NCI-H226 (cell line): ENCODE measurements around the gene PTPRT.

Experiments used
- DNase-seq: peaks from one replicate; pipeline ENCODE4 v3.0.0-alpha.2; 2015

The PTPRT gene

GRCh38 chr20:42604998-42605956, 584.4 kb downstream of the PTPRT start:
- DNase-seq = no peak

GRCh38 chr20:42603655-42604054, 586.1 kb downstream of the PTPRT start:
- no peak for DNase-seq

GRCh38 chr20:42598581-42598980, 591.1 kb downstream of the PTPRT start:
- no peak for DNase-seq

GRCh38 chr20:42595625-42596024, 594.1 kb downstream of the PTPRT start:
- DNase-seq = no peak

DNA sequence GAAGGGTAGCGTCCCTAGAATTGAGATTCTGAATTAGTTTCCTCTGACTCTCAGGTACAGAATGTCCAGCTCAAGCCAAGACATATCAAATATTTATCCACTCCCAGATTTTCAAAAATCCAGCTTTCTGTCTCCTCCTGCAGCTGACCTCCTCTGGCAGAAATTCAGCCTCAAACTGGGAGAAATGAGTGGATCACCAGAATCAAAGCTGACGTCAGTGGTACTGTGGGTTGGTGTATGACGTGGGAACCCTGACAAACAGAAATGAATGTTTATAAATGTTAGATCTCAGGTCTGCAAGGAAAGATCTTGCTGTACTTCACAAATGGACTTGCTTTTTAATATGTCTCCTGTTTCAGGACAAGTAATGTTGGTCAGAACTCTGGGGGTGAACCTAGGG, 595.0 kb downstream of the PTPRT start:
- DNase-seq = no peak

- no peak for DNase-seq
These were observed 595.7 kb downstream of the PTPRT start for GRCh38 chr20:42594011-42594410.

DNA sequence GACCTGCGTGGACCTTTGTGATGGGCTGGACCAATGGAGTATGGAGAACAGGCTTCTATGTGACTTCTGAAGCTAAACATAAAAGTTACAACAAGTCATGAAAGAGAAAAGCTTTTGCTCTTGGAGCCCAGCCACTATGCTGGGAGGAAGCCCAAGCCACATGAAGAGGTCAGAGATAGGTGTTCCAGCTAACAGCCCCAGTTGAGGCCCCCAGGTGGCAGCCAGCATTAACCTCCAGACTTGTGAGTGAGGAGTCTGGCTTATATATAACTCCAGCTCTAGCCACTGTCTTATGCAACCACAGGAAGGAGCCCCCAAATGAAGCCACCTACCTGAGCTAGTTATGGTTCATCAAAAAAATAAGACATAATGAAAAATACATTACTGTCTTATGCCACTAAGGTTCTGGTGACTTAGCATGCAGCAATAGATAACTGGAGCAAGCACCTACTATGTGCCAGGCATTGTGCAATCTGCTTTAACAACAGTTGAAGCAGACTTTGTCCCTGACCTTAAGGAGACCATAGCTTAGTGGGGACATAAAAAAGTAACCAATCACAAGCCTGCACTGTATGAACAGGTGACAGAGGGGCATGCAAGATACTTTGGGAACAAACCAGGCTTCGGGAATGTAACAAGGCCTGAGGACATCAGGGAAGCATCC, 599.6 kb downstream of the PTPRT start:
- DNase-seq = no peak

DNA sequence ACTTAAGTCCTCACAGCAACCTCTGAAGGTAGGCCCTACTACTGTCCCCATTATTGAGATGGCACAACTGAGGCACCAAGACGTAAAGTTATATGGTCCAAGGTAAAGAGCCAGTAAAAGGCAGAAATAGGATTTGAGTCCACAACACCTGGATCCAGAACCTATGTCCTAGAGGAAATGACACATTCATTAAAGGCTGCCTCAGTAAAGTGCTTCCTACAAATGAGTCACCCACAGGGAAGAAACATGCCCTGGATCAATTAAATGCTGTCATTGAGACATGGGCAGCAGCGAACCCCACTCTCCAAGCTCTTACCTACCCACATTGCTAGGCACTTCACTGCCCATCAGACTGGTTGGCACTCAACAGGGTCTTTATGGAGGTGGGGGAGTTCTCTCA, 600.9 kb downstream of the PTPRT start:
- DNase-seq = no peak

DNA sequence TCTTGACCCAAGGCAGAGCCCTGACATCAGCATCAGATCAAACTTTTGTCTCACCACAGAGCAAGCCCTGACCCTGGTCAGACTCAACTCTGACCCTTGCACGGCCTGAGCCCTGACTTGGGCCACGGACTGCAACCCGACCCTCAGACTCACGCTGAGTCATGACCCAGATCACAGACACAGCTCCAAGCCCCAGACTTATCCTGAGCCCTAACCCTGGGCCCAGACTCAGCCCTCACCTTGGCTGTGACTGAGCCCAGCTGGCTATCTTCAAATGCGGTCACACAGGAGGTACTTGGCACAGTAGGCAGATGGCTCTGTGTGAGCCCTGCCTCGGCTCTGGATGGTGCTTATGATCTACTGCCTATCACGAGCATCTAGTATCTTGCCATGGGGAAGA, 602.3 kb downstream of the PTPRT start:
- DNase-seq = no peak

DNA sequence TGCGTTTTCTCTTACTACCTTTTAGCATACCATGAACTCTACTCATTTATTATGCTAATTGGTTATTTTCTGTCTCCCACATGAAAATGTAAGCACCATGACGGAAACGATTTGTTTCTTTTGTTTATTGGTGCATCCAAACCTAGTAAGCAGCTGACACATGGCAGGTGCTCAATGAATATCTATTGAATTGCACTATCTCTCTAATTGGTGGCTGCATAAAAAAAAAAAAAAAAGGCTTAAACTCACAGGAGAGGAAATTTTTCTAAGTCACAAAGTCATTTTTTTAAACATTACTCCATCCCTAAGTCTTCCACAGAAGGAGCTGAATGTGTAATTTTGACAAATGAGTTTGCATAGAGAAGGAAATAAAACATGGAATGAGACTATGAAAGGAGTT, 608.4 kb downstream of the PTPRT start:
- no peak for DNase-seq

DNA sequence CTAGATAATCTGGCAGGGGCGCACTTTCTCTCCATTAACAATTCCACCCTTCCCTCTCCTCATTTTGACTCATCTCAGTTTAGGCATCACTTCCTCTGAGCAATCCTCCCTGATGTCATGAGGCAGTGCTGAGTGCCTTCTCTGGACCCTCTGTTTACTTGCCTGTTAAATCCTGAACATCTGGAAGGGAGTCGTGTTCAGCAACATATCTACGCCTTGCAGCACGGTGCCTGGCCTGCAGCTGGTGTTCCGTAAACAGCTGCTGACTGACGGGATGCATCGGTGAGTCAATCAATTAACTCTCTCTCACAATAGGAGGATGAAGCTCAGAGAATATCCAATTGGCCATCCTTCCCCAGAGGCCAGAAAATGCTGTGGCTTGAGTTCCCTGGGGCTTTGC, 613.5 kb downstream of the PTPRT start:
- DNase-seq = no peak

GRCh38 chr20:42572320-42573016, 617.2 kb downstream of the PTPRT start:
- DNase-seq = no peak

DNA sequence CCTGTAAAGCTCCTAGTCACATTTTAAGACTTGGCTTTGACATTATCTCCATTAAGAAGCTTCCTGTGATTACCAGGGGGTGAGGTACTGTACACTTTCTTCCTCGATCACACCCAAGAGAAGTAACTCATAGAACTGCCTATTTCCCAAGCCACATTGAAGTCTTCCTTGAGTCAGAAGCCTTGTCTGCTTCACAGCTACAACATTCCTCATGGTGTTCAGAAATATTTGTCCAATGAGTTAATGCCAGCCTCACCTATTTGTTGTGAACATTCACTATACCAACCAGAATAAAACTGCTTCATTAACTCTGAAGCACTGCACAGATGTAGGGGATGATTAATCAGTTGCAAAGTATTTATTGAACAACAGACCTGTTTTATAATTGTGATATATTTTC, 622.3 kb downstream of the PTPRT start:
- no peak for DNase-seq

DNA sequence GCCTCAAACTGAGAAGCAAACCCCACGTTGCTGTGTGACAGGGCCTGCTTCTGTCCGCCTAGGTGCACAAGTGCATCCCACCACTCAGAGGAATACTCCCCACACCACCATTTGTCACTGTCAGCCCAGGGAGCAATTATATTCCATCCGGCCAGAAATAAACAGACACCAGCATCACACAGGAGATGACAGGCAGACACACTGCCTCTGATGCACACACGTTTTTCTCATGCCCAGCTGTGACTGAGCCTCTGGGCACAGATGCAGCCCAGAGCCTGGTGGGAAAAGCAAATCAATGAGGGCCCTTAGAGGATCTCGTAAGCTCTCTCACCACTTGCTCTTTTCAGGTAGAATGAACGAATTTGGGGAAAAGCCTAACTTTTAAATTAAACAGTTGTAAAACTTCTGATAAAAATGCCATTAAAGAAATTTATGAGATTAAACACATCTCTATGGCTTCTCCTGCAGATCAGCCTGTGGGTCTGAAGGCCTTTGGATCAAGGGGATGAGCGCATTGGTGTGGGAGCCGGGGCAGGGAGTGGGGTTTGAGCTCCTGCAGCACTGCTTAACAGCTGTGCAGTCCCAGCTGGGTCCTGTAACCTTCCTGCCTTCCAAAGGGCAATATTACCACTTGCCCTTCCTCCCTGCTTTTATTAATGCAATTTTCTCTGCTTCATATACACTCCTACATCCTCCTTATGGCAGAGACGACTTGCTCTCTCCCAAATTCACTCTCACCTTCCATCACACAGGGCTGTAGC, 624.3 kb downstream of the PTPRT start:
- no peak for DNase-seq

GRCh38 chr20:42559665-42560064, 630.0 kb downstream of the PTPRT start:
- DNase-seq = no peak

DNA sequence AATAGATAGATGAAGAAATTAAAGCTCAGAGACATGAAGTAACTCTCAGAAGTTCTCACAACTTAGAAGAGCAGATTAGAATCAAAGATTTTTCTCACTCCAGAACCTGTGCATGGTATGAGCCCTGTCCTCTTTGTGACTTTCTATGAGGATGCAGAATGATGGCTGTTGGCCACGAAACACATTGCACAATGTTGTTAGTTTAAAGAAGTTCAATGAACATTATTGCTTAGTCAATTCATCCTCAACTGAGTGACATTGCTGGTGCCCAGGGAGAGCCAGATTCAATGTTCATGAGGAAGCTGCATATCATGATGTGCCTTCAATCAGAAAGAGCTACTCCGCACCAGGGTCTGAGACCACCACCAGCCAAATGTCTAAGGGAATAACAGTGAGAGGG, 633.1 kb downstream of the PTPRT start:
- DNase-seq = no peak

DNA sequence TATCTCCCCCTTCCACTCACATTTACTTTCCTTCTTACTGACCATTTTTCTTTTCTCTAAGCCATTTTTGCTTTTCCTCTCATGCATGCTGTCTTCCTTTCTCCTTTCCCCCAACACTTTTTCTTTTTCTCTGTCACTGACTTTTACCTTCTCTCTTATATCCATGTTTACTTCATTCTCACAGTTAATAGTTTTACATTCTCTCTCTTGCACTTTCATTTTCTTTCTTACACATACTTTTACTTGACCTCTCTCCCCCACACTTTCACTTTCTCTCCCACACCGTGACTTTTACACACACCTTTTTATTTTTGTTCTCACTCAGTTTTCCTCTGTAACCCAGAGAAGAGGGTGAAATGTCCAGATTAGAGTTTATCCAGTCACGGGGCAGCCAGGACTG, 636.3 kb downstream of the PTPRT start:
- no peak for DNase-seq

GRCh38 chr20:42549496-42549895, 640.2 kb downstream of the PTPRT start:
- DNase-seq = no peak

DNA sequence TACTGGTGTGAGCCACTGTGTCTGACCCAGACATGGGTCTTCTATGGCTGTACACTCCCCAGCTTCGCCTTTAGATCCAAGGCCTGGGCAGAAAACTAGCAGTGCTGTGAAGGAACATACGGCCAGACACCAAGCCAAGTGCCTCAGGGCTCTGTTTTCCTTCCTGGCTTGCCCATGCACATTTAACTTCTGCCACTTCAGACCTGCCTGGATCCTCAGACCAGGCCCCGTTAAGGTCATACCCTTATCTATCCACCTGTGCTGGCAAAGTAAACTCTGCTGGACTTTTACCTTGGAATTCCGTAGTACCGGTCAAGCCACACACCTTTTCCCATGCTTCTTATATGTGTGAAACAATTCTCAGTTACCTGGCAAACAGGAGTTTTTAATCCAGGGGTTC, 644.8 kb downstream of the PTPRT start:
- no peak for DNase-seq

DNA sequence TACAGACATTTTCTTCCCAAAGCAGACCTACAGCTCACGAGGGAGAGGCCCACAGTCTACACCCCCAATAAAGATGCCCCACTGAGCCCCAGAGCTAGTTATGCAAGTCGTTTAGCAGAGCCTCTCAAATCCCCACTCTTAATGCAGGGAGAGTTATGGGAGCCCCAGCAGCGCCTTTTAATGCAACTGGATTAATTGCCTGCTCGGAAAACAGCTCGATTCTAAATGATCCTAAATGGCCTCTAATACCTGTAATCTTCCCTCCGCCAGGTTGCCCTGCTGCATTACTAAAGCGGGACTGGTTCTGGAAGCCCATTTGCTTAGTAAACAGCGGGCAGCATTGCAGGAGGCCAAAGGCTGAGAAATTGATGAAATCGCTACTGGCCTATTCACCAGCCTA, 656.9 kb downstream of the PTPRT start:
- DNase-seq = no peak

GRCh38 chr20:42531508-42531961, 658.2 kb downstream of the PTPRT start:
- no peak for DNase-seq

DNA sequence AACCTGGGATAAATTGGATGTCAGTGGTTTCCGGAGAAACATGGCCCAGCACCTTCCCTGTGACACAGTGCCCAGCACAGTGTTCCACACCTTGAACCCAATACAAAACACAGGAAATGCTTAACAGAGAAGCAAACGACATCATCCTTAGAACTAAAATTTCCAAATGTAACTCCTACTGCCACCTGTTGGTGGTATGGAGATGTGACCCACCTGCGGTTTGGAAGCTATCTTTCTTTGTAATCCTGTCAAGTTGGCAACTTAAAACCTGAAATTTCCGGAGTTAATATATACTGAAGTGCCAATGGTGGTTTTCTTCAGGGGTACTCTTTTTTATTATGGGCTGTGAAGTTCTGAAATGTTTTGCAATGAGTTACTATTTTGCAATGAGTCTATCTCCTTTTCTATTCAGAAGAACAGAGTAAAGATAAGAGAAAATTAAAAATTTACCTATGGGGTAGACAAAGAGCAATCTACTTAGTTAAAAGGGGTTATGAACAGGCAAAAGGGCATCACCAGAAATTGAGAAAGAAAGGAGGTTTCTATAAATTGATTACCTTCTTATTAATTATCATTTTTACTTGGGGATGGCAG, 658.8 kb downstream of the PTPRT start:
- DNase-seq = no peak
